GM21447 (cell line): Measurements from ENCODE around the gene RPRML.
"Not testable (repeated sequence)": the region's sequence is repeated elsewhere in the genome, so short reads cannot be mapped to it uniquely, and the experiment has no call there.

ENCODE experiments used
- ATAC-seq: cut with Tn5 transposase; IDR thresholded peaks from one replicate; pipeline ENCODE4 v1.9.1; 2021; ENCODE audit not compliant: unreplicated experiment

Gene RPRML

GRCh38 chr17:46979147-46979863 is at the start of gene RPRML:
Gene RPRML (minus strand): TSS chr17:46979253. CDS start chr17:46979007, 246 bp downstream.
- ATAC-seq, result no peak

DNA sequence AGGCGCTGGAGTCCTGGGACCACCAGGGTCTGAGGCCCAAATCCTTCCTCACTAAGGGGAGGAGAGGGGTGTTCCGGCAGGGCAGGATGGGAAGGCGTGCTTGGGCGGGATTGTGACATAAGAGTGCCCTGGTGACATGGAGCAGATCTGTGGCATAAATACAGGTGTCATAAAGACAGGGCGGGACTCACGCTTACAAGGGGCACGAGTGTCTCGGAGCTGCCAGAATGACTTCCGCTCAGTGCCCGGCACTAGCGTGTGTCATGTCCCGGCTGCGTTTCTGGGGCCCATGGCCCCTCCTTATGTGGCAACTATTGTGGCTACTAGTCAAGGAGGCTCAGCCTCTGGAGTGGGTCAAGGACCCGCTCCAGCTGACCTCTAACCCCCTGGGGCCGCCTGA is 37.9 kb upstream of the RPRML start:
- not testable (repeated sequence) for ATAC-seq

GRCh38 chr17:47013341-47013740 is 34.3 kb upstream of the RPRML start:
- ATAC-seq, result no peak

- ATAC-seq, result no peak
Measured at GRCh38 chr17:47012457-47012856, 33.4 kb upstream of the RPRML start.

- no peak for ATAC-seq
Measured at GRCh38 chr17:47009759-47010594, 30.9 kb upstream of the RPRML start.

DNA sequence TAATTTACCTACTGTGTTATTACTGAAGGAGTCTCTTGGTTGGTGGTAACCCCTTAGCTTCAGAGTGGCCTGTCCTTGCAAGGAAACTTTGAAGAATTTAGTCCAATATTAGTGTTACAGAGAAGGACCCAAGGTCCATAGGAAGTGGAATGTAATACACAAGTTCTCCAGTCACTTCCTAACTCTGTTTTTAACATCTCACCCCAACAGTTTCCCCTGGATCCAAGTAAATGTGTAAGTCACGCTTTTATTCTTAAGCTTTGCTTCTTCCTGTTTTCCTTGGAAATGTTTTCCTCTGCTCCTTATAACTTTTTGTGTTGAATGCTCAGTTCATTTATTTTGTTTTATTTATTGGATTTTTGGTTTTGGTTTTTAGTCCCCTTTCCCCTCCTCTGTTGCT is 25.9 kb upstream of the RPRML start:
- ATAC-seq, result no peak

GRCh38 chr17:47003864-47004263 is 24.8 kb upstream of the RPRML start:
- not testable (repeated sequence) for ATAC-seq

DNA sequence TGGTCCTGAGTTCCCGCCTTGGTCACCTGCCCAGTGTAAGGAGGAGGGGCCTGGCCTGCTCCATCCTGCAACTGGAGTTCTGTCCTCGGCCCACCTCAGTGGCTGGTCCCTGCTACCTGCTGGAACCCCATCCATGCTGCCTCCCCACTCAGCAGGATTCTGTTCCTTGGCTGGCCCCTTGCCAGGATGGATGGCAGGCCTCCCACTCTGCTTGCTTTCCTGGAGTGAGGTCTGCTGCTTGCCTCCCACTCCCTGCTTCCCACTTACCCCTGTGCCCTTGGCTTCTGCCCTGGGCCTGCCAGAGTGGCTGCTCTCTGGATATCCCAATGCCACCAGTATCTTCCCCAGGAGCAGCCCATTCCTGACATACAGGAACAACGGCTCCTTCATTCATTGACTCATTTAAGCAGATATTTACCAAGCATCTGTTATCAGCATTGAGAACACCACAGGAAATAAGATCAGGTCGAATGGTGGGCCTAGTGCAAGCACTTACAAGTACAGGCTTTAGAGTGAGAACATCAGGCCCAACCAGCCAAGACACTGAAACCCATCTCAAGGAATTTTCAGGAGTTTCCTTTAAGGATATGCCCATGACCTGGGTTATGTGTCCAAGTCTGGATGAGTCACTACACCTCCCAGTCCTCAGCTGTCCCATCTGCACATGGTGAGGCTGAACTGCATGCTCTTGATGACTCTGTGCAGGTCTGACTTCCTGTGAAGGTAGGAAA is 17.0 kb upstream of the RPRML start:
- ATAC-seq, result no peak

GRCh38 chr17:46994993-46995392 is 15.9 kb upstream of the RPRML start:
- ATAC-seq, result no peak

GRCh38 chr17:46991617-46992016 is 12.6 kb upstream of the RPRML start:
- no peak for ATAC-seq

- no peak for ATAC-seq
Measured at GRCh38 chr17:46989637-46990431, 10.8 kb upstream of the RPRML start.

- not testable (repeated sequence) for ATAC-seq
Measured at GRCh38 chr17:46987927-46988326, 8.9 kb upstream of the RPRML start.

- ATAC-seq, result no peak
Measured at GRCh38 chr17:46986366-46986765, 7.3 kb upstream of the RPRML start.

- no peak for ATAC-seq
Measured at GRCh38 chr17:46984892-46985291, 5.8 kb upstream of the RPRML start.

- no peak for ATAC-seq
Measured at GRCh38 chr17:46984341-46984740, 5.3 kb upstream of the RPRML start.

DNA sequence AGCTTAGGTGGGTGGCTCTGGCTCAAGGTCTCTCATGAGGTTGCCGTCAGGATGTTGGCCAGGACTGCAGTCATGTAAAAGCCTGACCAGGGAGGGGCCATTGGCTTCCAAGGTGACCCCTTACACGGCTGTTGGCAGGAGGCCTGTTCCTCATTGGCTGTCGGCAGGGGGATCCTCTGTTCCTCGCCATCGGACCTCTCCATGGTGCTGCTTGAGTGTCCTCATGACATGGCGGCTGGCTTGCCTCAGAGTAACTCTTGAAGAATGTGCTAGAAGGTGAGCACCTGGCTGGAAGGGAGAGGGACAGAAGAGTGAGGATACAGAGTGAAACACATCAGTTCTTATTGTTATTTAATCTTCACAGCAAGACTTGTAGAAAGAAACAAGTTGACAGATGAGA is 4.7 kb upstream of the RPRML start:
- no peak for ATAC-seq

DNA sequence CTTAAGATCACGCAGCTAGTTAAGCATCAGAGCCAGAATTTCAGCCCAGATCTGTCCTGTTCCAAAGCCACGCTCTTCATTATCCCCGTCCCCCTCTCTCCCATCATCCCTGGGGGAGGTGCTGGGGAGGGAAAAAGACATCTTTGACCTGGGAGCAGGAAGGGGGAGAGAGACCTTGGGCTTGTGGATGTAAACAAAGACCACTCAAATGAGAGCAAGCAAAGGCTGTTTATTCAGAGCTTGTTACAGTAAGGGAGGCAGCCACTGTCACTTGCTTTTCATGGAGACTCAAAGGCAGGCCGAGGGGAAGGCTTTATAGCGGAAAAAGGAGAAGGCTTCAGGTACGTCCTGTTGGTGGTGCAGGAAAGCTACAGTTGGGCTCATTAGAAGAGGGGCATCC is 3.5 kb upstream of the RPRML start:
- ATAC-seq, result no peak

GRCh38 chr17:46978489-46979146 is 435 bp downstream of the RPRML start:
- no peak for ATAC-seq

GRCh38 chr17:46977750-46978488 is 1.1 kb downstream of the RPRML start:
- ATAC-seq, result no peak

DNA sequence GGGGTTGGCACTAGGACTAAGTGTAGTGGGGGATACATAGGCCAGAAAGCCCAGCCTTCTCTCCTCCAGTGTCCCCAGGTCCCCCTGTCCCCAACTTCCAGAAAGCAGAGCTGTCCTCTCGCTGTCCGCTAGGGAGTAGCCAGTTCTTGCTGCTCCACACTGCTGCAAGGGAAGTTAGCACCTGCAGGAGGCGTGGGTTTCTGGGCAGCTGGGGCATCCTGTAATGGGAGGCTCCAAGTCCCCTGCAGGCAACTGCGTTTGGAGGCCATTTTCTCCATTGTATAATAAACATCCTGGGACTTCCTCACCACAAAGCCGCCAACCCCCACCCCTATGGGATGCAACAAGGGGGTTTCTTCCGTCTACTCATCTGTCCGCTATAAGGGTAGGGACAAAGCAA is 1.7 kb downstream of the RPRML start:
- no peak for ATAC-seq
